Ovary (tissue), 9 donors: ENCODE results near the gene DAB2IP. TPM values are rescaled to one million over a fixed set of nuclear protein-coding genes. Genes with fewer than 3 reads are reported as not detected.

ENCODE experiments used
- DNase-seq, 5 donors: peaks; one replicate each; pipeline ENCODE4 v3.0.0-alpha.2; 2019 to 2020
- H3K27ac ChIP-seq, 2 donors: fragments of 200-600 bp; one replicate each; pipeline versions ENCODE4 v1.5.1 to v1.8.0; 2019 to 2022
- H3K27me3 ChIP-seq: fragments of 200-600 bp; one replicate; pipeline ENCODE4 v1.8.0; 2022
- H3K36me3 ChIP-seq: fragments of 200-600 bp; sonication (generic); one replicate; pipeline ENCODE4 v1.5.1; 2019
- H3K4me1 ChIP-seq: one replicate; pipeline ENCODE4 v1.8.1; 2013; ENCODE audit warnings: mild to moderate bottlenecking, moderate library complexity; ENCODE audit not compliant: insufficient read depth
- H3K4me3 ChIP-seq: fragments of 200-600 bp; sonication (generic); one replicate; pipeline ENCODE4 v1.5.1; 2017
- H3K9me3 ChIP-seq, 2 donors: fragments of 200-600 bp in 1 of 2; sonication (generic) in 1 of 2; one replicate each; pipeline versions ENCODE4 v1.5.1 to v1.8.1; 2013 to 2019; ENCODE audit warnings: mild to moderate bottlenecking in 1 of 2, moderate library complexity in 1 of 2
- EP300 ChIP-seq: sonication (generic); formaldehyde crosslinking; IDR thresholded peaks from one replicate; pipeline ENCODE4 v1.6.1; 2017; ENCODE audit warnings: antibody characterized with exemption
- POLR2A ChIP-seq: fragments of 450-650 bp; IDR thresholded peaks from one replicate; pipeline ENCODE4 v1.6.1; 2017; ENCODE audit warnings: antibody characterized with exemption, mild to moderate bottlenecking, moderate library complexity
- WGBS, 3 donors: extraction: QIAGEN DNeasy Blood & Tissue Kit in 1 of 3; methylation state at CpG; one replicate each; pipeline versions ENCODE4 v1.1.5 to v1.1.7; 2013 to 2017; 5-methylcytosine and 5-hydroxymethylcytosine counted together
- intact Hi-C, 4 donors: fragments of 100-400 bp; cut with DNase I; formaldehyde crosslinking; loops; one replicate each; pipeline versions ENCODE4 v1.11.0 to v1.15.1; 2022 to 2023
- polyA plus RNA-seq, 2 donors: library from polyadenylated mRNA; stranded (reverse); fragments of 200-250 nt in 1 of 2; fragments of 350-450 nt in 1 of 2; fragmentation: Illumina TruSeq in 1 of 2; extraction: RNeasy Lipid Tissue Mini Kit (QIAGEN cat#74804) in 1 of 2; gene quantifications; one replicate each; pipeline ENCODE4 v1.2.3, GENCODE V29; 2013 to 2014
- total RNA-seq, 7 donors: library from RNA; depleted of rRNA in 2 of 7; stranded (reverse); fragments of >200 nt in 2 of 7; fragmentation: NEBNext Ultra II Directional in 3 of 7; extraction: Animal tissue kit (Norgen Biotek cat#: 25700) in 3 of 7; gene quantifications; one replicate each; pipeline versions ENCODE4 v1.1.0 to v1.2.4, GENCODE V29; 2016 to 2023
- TF ChIP-seq, protein P1 (sequence below), 3 donors: fragments of 450-650 bp in 2 of 3; fragments of 200-600 bp in 1 of 3; IDR thresholded peaks; one replicate each; pipeline versions ENCODE4 v1.5.1 to v1.8.0; 2016 to 2022; ENCODE audit warnings: antibody characterized with exemption in 3 of 3, mild to moderate bottlenecking in 1 of 3
- donor health status: DM: no; HTN: no; CAD: no; lungs with moderate emphysema.
- donor health status: DM: no; HTN: no; CAD: no.
- donor health status: Bipolar disorder and iron deficiency.
- donor health status: DM: yes; HTN: yes; CAD: no.
- donor health status: DM: no; HTN: no; CAD: no.
- donor health status: DM: yes; HTN: yes; CAD: no.

DAB2IP gene
- total and polyA plus RNA-seq, 9 donors, result 9.3 to 95.0 (median 70.6) TPM

- no peak overlapping the region for H3K4me3 ChIP-seq
- H3K27ac ChIP-seq, result no peak overlapping the region
- no peaks in the 10 kb centered on the region for H3K9me3 ChIP-seq
- TF ChIP-seq, protein P1, sequence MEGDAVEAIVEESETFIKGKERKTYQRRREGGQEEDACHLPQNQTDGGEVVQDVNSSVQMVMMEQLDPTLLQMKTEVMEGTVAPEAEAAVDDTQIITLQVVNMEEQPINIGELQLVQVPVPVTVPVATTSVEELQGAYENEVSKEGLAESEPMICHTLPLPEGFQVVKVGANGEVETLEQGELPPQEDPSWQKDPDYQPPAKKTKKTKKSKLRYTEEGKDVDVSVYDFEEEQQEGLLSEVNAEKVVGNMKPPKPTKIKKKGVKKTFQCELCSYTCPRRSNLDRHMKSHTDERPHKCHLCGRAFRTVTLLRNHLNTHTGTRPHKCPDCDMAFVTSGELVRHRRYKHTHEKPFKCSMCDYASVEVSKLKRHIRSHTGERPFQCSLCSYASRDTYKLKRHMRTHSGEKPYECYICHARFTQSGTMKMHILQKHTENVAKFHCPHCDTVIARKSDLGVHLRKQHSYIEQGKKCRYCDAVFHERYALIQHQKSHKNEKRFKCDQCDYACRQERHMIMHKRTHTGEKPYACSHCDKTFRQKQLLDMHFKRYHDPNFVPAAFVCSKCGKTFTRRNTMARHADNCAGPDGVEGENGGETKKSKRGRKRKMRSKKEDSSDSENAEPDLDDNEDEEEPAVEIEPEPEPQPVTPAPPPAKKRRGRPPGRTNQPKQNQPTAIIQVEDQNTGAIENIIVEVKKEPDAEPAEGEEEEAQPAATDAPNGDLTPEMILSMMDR (IDR thresholded peaks at IDR 0.05), result no peak
- TF ChIP-seq EP300 (no peak), POLR2A (no peak)
- WGBS, 3 donors, result 50 to 72% (median 57%) methylated on average over 3 of the region's 3 CpGs
- H3K4me1 ChIP-seq, result no peaks in the 10 kb centered on the region
- no peaks in the 10 kb centered on the region for H3K27me3 ChIP-seq
- H3K36me3 ChIP-seq, result no peaks in the 10 kb centered on the region
- DNase-seq, result no peak
- intact Hi-C loops, result no loop called here
Observed at GRCh38 chr9:121801579-121801978, 150.1 kb downstream of the DAB2IP start.

GRCh38 chr9:121802753-121803152 lies 151.3 kb downstream of the DAB2IP start:
- Histone ChIP-seq H3K4me1 (peaks cover 2% of the 10 kb centered on the region), H3K27me3 (no peaks in the 10 kb centered on the region), H3K9me3 (no peaks in the 10 kb centered on the region), H3K36me3 (no peaks in the 10 kb centered on the region), H3K4me3 (no peak overlapping the region), H3K27ac (no peak overlapping the region)
- intact Hi-C loops, result no loop called here
- TF ChIP-seq EP300 (no peak), POLR2A (no peak)
- TF ChIP-seq, protein P1 (IDR thresholded peaks at IDR 0.05), result no peak
- DNase-seq, result no peak
- 88 to 92% (median 91%) methylated on average over 5 of the region's 5 CpGs for WGBS, 3 donors

DNA sequence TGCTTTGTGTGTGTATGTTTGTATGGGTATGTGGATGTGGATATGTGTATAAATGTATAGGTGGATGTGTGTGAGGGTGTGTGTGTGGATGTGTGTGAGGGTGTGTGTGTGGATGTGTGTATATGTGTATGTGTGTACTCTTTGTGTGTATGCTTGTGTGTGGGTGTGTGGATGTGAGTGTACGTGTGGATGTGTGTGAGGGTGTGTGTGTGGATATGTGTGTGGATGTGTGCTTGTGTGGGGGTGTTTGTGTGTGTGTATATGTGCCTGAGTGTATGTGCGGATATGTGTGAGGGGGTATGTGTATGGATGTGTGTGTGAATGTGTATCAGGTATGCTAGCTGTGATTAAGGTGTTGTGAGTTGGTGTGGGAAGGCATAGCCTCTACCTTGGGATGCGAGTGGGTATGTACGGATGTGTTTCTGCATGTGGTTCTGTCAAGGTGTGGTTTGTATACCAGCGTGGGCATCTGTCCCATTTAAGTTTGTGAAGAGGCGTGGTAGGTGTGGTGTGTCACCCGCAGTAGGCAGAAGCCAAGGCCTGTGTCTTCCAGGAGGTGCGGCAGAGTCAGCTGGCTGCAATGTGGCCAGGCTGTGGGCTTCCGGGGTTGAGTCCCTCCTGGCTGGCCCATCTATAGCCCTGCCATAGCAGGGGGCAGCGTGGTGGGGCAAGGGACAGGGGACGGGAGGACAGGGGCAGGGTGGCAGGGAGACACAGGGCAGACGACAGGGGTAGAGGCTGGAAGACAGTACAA lies 155.8 kb downstream of the DAB2IP start:
- Histone ChIP-seq H3K27ac (no peak overlapping the region), H3K9me3 (no peaks in the 10 kb centered on the region), H3K36me3 (no peaks in the 10 kb centered on the region), H3K27me3 (no peaks in the 10 kb centered on the region), H3K4me3 (no peak overlapping the region), H3K4me1 (peaks cover 2% of the 10 kb centered on the region)
- 55 to 84% (median 64%) methylated on average over 12 of the region's 12 CpGs for WGBS, 3 donors
- intact Hi-C loops, result no loop called here
- no peak for DNase-seq
- TF ChIP-seq POLR2A (no peak), EP300 (no peak)
- TF ChIP-seq, protein P1 (IDR thresholded peaks at IDR 0.05), result no peak

GRCh38 chr9:121807823-121808278 lies 156.4 kb downstream of the DAB2IP start:
- H3K4me1 ChIP-seq, result peaks cover 2% of the 10 kb centered on the region
- no peak overlapping the region for H3K27ac ChIP-seq
- TF ChIP-seq, protein P1 (IDR thresholded peaks at IDR 0.05), result peak in 1 of 3 donors; percentile 35
- TF ChIP-seq POLR2A, result no peak
- peak in 2 of 5 donors; percentile 38 to 55 for DNase-seq
- no peak overlapping the region for H3K4me3 ChIP-seq
- H3K36me3 ChIP-seq, result no peaks in the 10 kb centered on the region
- no peaks in the 10 kb centered on the region for H3K9me3 ChIP-seq
- no peaks in the 10 kb centered on the region for H3K27me3 ChIP-seq
- WGBS, 3 donors, result 20 to 38% (median 23%) methylated on average over 16 of the region's 16 CpGs
- intact Hi-C loops, result no loop called here
